HEK293 (cell line): ENCODE results near the gene SLC29A3.

Experiments used
- CTCF ChIA-PET: fragments of 350-600 bp; formaldehyde crosslinking; extraction: SDS; loops from one replicate; lab custom pipeline; 2021; ENCODE audit warnings: antibody characterized with exemption; lab: Yijun Ruan, JAX
- POLR2A ChIA-PET: fragments of 300-600 bp; formaldehyde crosslinking; extraction: SDS; loops from one replicate; lab custom pipeline; 2020; ENCODE audit warnings: antibody characterized with exemption, inconsistent platforms; lab: Yijun Ruan, JAX
- H3K27ac ChIP-seq: fragments of 200-500 bp; sonication (Bioruptor generic); 2 replicates; pipeline ENCODE4 v1.5.1; 2014; ENCODE audit warnings: low read depth, low read length, control low read depth, inconsistent platforms; ENCODE audit errors: extremely low read depth
- H3K36me3 ChIP-seq, 2 experiments: fragments of 200-500 bp in 1 of 2; sonication (Bioruptor generic) in 1 of 2; 1 replicate in 1 of 2; 2 replicates in 1 of 2; pipeline ENCODE4 v1.5.1; 2014 to 2017; ENCODE audit warnings: inconsistent platforms in 2 of 2, low read length in 2 of 2; ENCODE audit not compliant: control insufficient read depth in 2 of 2, insufficient read depth in 1 of 2
- H3K4me1 ChIP-seq: fragments of 200-500 bp; sonication (Bioruptor generic); 2 replicates; pipeline ENCODE4 v1.5.1; 2014; ENCODE audit warnings: mild to moderate bottlenecking, low read length, inconsistent platforms; ENCODE audit not compliant: control insufficient read depth, insufficient read depth
- H3K4me3 ChIP-seq: 2 replicates; pipeline ENCODE4 v1.5.1; 2011; ENCODE audit warnings: low read depth, mild to moderate bottlenecking, control low read depth, low read length, moderate library complexity
- H3K9me3 ChIP-seq: fragments of 200-500 bp; sonication (Bioruptor generic); 2 replicates; pipeline ENCODE4 v1.5.1; 2014; ENCODE audit warnings: low read depth, low read length, inconsistent platforms; ENCODE audit not compliant: control insufficient read depth, insufficient read depth
- ATF2 ChIP-seq: fragments of 450-650 bp; formaldehyde crosslinking; IDR thresholded peaks from 2 replicates; pipeline ENCODE4 v1.5.1; 2016; ENCODE audit warnings: missing biosample characterization, missing genetic modification characterization, low read depth
- ELK4 ChIP-seq: IDR thresholded peaks from 2 replicates; pipeline ENCODE4 v1.6.1; 2011; ENCODE audit warnings: mild to moderate bottlenecking, low read depth, low read length, borderline replicate concordance
- FEZF1 ChIP-seq: fragments of 450-650 bp; formaldehyde crosslinking; IDR thresholded peaks from 2 replicates; pipeline ENCODE4 v1.5.1; 2016; ENCODE audit warnings: missing biosample characterization, missing genetic modification characterization
- GFI1B ChIP-seq: fragments of 450-650 bp; formaldehyde crosslinking; IDR thresholded peaks from 2 replicates; pipeline ENCODE4 v1.5.1; 2016; ENCODE audit warnings: missing biosample characterization, missing genetic modification characterization
- HOXA7 ChIP-seq: sonication (generic); formaldehyde crosslinking; IDR thresholded peaks from 2 replicates; pipeline ENCODE4 v1.8.1; 2022; ENCODE audit warnings: missing genetic modification reagents, borderline replicate concordance
- KLF10 ChIP-seq: fragments of 450-650 bp; IDR thresholded peaks from 2 replicates; pipeline ENCODE4 v1.5.1; 2018; ENCODE audit warnings: missing biosample characterization, mild to moderate bottlenecking, missing genetic modification characterization
- OSR2 ChIP-seq: fragments of 450-650 bp; formaldehyde crosslinking; IDR thresholded peaks from 2 replicates; pipeline ENCODE4 v1.5.1; 2016; ENCODE audit warnings: missing biosample characterization, missing genetic modification characterization
- ZBTB21 ChIP-seq: fragments of 450-650 bp; formaldehyde crosslinking; IDR thresholded peaks from 2 replicates; pipeline ENCODE4 v1.5.1; 2017; ENCODE audit warnings: missing biosample characterization, missing genetic modification characterization
- ZBTB44 ChIP-seq: fragments of 450-650 bp; IDR thresholded peaks from 2 replicates; pipeline ENCODE4 v1.5.1; 2018; ENCODE audit warnings: missing biosample characterization, mild to moderate bottlenecking, missing genetic modification characterization
- ZBTB8A ChIP-seq: fragments of 450-650 bp; formaldehyde crosslinking; IDR thresholded peaks from 2 replicates; pipeline ENCODE4 v1.5.1; 2016; ENCODE audit warnings: missing biosample characterization, missing genetic modification characterization
- ZEB2 ChIP-seq: fragments of 450-650 bp; formaldehyde crosslinking; IDR thresholded peaks from 2 replicates; pipeline ENCODE4 v1.5.1; 2016; ENCODE audit warnings: missing biosample characterization, missing genetic modification characterization
- ZFP41 ChIP-seq: fragments of 450-650 bp; formaldehyde crosslinking; IDR thresholded peaks from 2 replicates; pipeline ENCODE4 v1.5.1; 2016; ENCODE audit warnings: missing biosample characterization, missing genetic modification characterization, borderline replicate concordance
- ZNF10 ChIP-seq: fragments of 450-650 bp; formaldehyde crosslinking; IDR thresholded peaks from 2 replicates; pipeline ENCODE4 v1.5.1; 2017; ENCODE audit warnings: missing biosample characterization, missing genetic modification characterization
- ZNF133 ChIP-seq: fragments of 450-650 bp; formaldehyde crosslinking; IDR thresholded peaks from 2 replicates; pipeline ENCODE4 v1.5.1; 2016; ENCODE audit warnings: missing biosample characterization, missing genetic modification characterization
- ZNF138 ChIP-seq: fragments of 450-650 bp; formaldehyde crosslinking; IDR thresholded peaks from 2 replicates; pipeline ENCODE4 v1.5.1; 2016; ENCODE audit warnings: missing biosample characterization, missing genetic modification characterization, borderline replicate concordance
- ZNF157 ChIP-seq: fragments of 450-650 bp; formaldehyde crosslinking; IDR thresholded peaks from 2 replicates; pipeline ENCODE4 v1.5.1; 2016; ENCODE audit warnings: missing biosample characterization, missing genetic modification characterization
- ZNF16 ChIP-seq: fragments of 450-650 bp; formaldehyde crosslinking; IDR thresholded peaks from 2 replicates; pipeline ENCODE4 v1.5.1; 2016; ENCODE audit warnings: low read depth, missing biosample characterization, missing genetic modification characterization
- ZNF239 ChIP-seq: fragments of 450-650 bp; formaldehyde crosslinking; IDR thresholded peaks from 2 replicates; pipeline ENCODE4 v1.5.1; 2016; ENCODE audit warnings: missing biosample characterization, missing genetic modification characterization
- ZNF280C ChIP-seq: fragments of 450-650 bp; formaldehyde crosslinking; IDR thresholded peaks from 2 replicates; pipeline ENCODE4 v1.5.1; 2016; ENCODE audit warnings: missing biosample characterization, missing genetic modification characterization
- ZNF292 ChIP-seq: fragments of 450-650 bp; formaldehyde crosslinking; IDR thresholded peaks from 2 replicates; pipeline ENCODE4 v1.5.1; 2016; ENCODE audit warnings: low read depth, missing biosample characterization, missing genetic modification characterization, borderline replicate concordance
- ZNF391 ChIP-seq: fragments of 450-650 bp; formaldehyde crosslinking; IDR thresholded peaks from 2 replicates; pipeline ENCODE4 v1.5.1; 2016; ENCODE audit warnings: low read depth, missing biosample characterization, missing genetic modification characterization, borderline replicate concordance
- ZNF529 ChIP-seq: fragments of 450-650 bp; formaldehyde crosslinking; IDR thresholded peaks from 2 replicates; pipeline ENCODE4 v1.5.1; 2017; ENCODE audit warnings: missing genetic modification characterization, missing biosample characterization; ENCODE audit not compliant: insufficient replicate concordance
- ZNF555 ChIP-seq: fragments of 450-650 bp; formaldehyde crosslinking; conservative IDR thresholded peaks from 2 replicates; pipeline ENCODE4 v1.5.1; 2017; ENCODE audit warnings: missing biosample characterization, mild to moderate bottlenecking, missing genetic modification characterization, inconsistent platforms
- ZNF558 ChIP-seq: fragments of 450-650 bp; formaldehyde crosslinking; IDR thresholded peaks from 2 replicates; pipeline ENCODE4 v1.5.1; 2016; ENCODE audit warnings: missing biosample characterization, missing genetic modification characterization
- ZNF561 ChIP-seq: fragments of 450-650 bp; IDR thresholded peaks from 2 replicates; pipeline ENCODE4 v1.5.1; 2018; ENCODE audit warnings: missing biosample characterization, missing genetic modification characterization, borderline replicate concordance
- ZNF610 ChIP-seq: fragments of 450-650 bp; formaldehyde crosslinking; IDR thresholded peaks from 2 replicates; pipeline ENCODE4 v1.5.1; 2016; ENCODE audit warnings: missing biosample characterization, missing genetic modification characterization, borderline replicate concordance
- ZNF704 ChIP-seq: fragments of 450-650 bp; formaldehyde crosslinking; IDR thresholded peaks from 2 replicates; pipeline ENCODE4 v1.5.1; 2016; ENCODE audit warnings: missing biosample characterization, missing genetic modification characterization
- ZNF707 ChIP-seq: fragments of 450-650 bp; formaldehyde crosslinking; IDR thresholded peaks from 2 replicates; pipeline ENCODE4 v1.5.1; 2016; ENCODE audit warnings: missing biosample characterization, missing genetic modification characterization
- ZSCAN4 ChIP-seq: fragments of 450-650 bp; formaldehyde crosslinking; IDR thresholded peaks from 2 replicates; pipeline ENCODE4 v1.5.1; 2017; ENCODE audit warnings: missing biosample characterization, missing genetic modification characterization

SLC29A3 gene

GRCh38 chr10:71319042-71319799, at the start of gene SLC29A3:
Gene SLC29A3, plus strand, starts transcription at chr10:71319259. Its CDS starts 51 bp downstream, at chr10:71319310.
- peaks cover 0 to 13% of the 10 kb centered on the region in 2 experiments; a peak in 1 of 3 replicates for H3K36me3 ChIP-seq
- ChIA-PET CTCF (interaction anchor here (0.6 to 8.7 kb wide), 33 partner anchors 9 to 448 kb away, joined by 3 to 108 read pairs (median 4); no protein-coding TSS in a partner anchor), POLR2A (interaction anchor here (0.6 to 2.0 kb wide), 10 partner anchors 13 to 1555 kb away, joined by 3 to 10 read pairs (median 4); no protein-coding TSS in a partner anchor)
- H3K9me3 ChIP-seq: no peaks in the 10 kb centered on the region
- H3K4me1 ChIP-seq: no peaks in the 10 kb centered on the region
- H3K4me3 ChIP-seq: peak within 1 kb of the TSS; percentile 70
- no peak within 1 kb of the TSS; the same call in 1 of the 2 replicates for H3K27ac ChIP-seq
- peak; percentile 75 for TF ChIP-seq ZEB2 (tag by site-specific recombination)
- no peak for TF ChIP-seq ZNF138 (tag by site-specific recombination)
- TF ChIP-seq ZNF704 (tag by site-specific recombination): no peak
- no peak for TF ChIP-seq HOXA7
- no peak for TF ChIP-seq ZNF558 (tag by site-specific recombination)
- TF ChIP-seq ZNF10 (tag by site-specific recombination): no peak
- TF ChIP-seq ZNF707 (tag by site-specific recombination): no peak
- no peak for TF ChIP-seq OSR2 (tag by site-specific recombination)
- TF ChIP-seq ZNF529 (tag by site-specific recombination): no peak
- TF ChIP-seq ZNF292: no peak
- TF ChIP-seq ZBTB21 (tag by site-specific recombination): no peak
- TF ChIP-seq ZNF391 (tag by site-specific recombination): 0 out of 2 replicates have a peak, but pooled peaks have one; percentile 60
- TF ChIP-seq ZNF610 (tag by site-specific recombination): no peak
- no peak for TF ChIP-seq GFI1B (tag by site-specific recombination)
- no peak for TF ChIP-seq ZSCAN4 (tag by site-specific recombination)
- no peak for TF ChIP-seq FEZF1
- TF ChIP-seq ATF2: no peak
- peak; percentile 38; the same call in 1 of the 2 replicates for TF ChIP-seq KLF10 (tag by site-specific recombination)
- no peak for TF ChIP-seq ZNF239 (tag by site-specific recombination)
- TF ChIP-seq ZNF280C (tag by site-specific recombination): no peak
- TF ChIP-seq ZBTB44: no peak
- TF ChIP-seq ZNF133 (tag by site-specific recombination): no peak
- no peak for TF ChIP-seq ZNF555 (tag by site-specific recombination)
- peak; percentile 73; the same call in 1 of the 2 replicates for TF ChIP-seq ZBTB8A (tag by site-specific recombination)
- no peak for TF ChIP-seq ELK4
- TF ChIP-seq ZNF561: peak; percentile 50; the same call in 1 of the 2 replicates
- no peak for TF ChIP-seq ZNF16 (tag by site-specific recombination)
- no peak for TF ChIP-seq ZNF157
- no peak for TF ChIP-seq ZFP41 (tag by site-specific recombination)
